Measurements from ENCODE around the gene PPARG. TPM values are rescaled to one million over a fixed set of nuclear protein-coding genes. Genes with fewer than 3 reads are reported as not detected.
"Not testable (repeated sequence)": the region's sequence is repeated elsewhere in the genome, so short reads cannot be mapped to it uniquely, and the experiment has no call there.

PPARG gene
- total RNA-seq, 3 donors from 2014 or later, result 61.6 to 173 (median 98.8) TPM

DNA sequence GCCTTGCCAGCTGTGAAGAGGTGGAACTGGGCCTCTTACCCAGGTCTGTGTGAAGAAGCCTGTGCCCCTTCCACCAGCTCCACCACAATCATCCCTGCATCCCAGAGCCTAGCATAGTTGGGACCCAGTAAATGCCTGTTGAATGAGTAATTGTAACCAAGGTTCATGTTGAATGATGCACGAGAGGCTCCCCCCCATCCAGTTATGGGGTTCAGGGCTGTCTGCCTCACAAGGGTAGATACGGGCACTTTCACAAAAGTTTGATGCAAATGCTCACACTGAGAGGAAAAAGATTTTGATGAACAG is 165.9 kb downstream of the PPARG start:
- intact Hi-C loops (cut with DNase I, micrococcal nuclease), result no loop called here
- H3K9me3 ChIP-seq, result no peaks in the 10 kb centered on the region
- peaks cover 12% of the 10 kb centered on the region for H3K4me1 ChIP-seq (ENCODE audit: low read depth)
- no peak overlapping the region for H3K4me3 ChIP-seq
- no peak for ATAC-seq
- no peak for DNase-seq
- no peaks in the 10 kb centered on the region for H3K36me3 ChIP-seq (ENCODE audit: low read depth)
- TF ChIP-seq, protein P1, sequence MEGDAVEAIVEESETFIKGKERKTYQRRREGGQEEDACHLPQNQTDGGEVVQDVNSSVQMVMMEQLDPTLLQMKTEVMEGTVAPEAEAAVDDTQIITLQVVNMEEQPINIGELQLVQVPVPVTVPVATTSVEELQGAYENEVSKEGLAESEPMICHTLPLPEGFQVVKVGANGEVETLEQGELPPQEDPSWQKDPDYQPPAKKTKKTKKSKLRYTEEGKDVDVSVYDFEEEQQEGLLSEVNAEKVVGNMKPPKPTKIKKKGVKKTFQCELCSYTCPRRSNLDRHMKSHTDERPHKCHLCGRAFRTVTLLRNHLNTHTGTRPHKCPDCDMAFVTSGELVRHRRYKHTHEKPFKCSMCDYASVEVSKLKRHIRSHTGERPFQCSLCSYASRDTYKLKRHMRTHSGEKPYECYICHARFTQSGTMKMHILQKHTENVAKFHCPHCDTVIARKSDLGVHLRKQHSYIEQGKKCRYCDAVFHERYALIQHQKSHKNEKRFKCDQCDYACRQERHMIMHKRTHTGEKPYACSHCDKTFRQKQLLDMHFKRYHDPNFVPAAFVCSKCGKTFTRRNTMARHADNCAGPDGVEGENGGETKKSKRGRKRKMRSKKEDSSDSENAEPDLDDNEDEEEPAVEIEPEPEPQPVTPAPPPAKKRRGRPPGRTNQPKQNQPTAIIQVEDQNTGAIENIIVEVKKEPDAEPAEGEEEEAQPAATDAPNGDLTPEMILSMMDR (IDR thresholded peaks at IDR 0.05), result no peak

DNA sequence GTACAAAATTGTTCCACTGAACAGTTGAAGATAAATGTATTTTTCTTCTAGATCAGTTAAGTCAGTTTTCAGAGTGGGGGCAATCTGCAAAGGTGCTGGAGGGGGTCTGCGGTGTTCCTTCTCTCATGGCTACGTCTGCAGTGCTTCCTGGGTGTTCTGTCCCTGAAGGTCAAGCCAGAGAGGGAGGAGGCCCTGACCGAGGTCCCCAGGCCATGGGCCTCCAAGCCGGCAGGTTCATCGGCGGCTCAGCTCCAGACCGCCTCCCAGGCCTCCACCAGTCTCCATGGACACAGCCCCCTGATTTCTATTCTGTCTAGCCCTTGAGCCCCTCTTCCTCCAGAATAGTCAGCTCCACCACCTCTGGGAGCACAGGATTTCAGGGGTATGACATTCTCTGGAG is 166.9 kb downstream of the PPARG start:
- intact Hi-C loops (cut with DNase I, micrococcal nuclease), result no loop called here
- Histone ChIP-seq H3K4me1 (ENCODE audit: low read depth) (peaks cover 12% of the 10 kb centered on the region), H3K9me3 (no peaks in the 10 kb centered on the region), H3K4me3 (no peak overlapping the region), H3K36me3 (ENCODE audit: low read depth) (no peaks in the 10 kb centered on the region)
- TF ChIP-seq, protein P1 (IDR thresholded peaks at IDR 0.05), result no peak
- no peak for ATAC-seq
- peak in 1 of 3 donors; percentile 25 for DNase-seq

DNA sequence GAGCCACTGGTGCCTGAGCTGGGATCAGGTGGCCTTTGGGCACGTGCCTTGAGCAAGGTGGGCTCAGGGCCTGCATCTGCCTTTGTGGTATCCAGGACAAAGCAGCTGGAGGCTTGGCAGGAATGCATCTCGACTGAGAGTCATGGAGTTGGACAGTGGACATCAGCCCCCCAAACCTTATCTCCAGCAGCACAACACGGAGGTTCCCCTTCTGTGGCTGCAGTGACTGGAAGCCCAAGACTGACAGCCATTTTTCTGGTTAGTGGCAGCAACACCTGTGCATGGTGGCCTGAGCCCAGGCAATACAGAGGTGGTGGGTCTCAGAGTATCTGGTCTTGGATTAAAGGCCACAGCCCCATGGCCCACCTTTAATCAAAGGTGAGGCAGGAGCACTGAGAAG is 167.6 kb downstream of the PPARG start:
- no peak for ATAC-seq
- H3K4me1 ChIP-seq (ENCODE audit: low read depth), result peaks cover 12% of the 10 kb centered on the region
- H3K9me3 ChIP-seq, result no peaks in the 10 kb centered on the region
- no peaks in the 10 kb centered on the region for H3K36me3 ChIP-seq (ENCODE audit: low read depth)
- TF ChIP-seq, protein P1 (IDR thresholded peaks at IDR 0.05), result no peak
- peak in 1 of 3 donors; percentile 14 for DNase-seq
- H3K4me3 ChIP-seq, result no peak overlapping the region
- intact Hi-C loops (cut with DNase I, micrococcal nuclease), result no loop called here

DNA sequence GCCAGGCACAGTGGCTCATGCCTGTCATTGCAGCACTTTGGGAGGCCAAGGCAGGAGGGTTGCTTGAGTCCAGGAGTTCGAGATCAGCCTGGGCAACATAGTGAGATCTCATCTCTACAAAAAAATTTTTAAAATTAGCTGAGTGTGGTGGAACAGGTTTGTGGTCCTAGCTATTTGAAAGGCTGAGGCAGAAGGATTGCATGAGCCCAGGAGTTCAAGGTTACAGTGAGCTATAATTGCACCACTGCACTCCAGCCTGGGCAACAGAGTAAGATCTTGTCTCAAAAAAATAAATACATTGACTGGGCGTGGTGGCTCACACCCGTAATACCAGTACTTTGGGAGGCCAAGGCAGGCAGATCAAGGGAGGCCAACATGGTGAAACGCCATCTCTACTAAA is 168.5 kb downstream of the PPARG start:
- ATAC-seq; intact Hi-C loops (cut with DNase I, micrococcal nuclease); H3K36me3 ChIP-seq (ENCODE audit: low read depth); H3K9me3 ChIP-seq; H3K4me3 ChIP-seq: not testable (repeated sequence)
- peak in 1 of 3 donors; percentile 17 for DNase-seq
- H3K4me1 ChIP-seq (ENCODE audit: low read depth), result peaks cover 21% of the 10 kb centered on the region

DNA sequence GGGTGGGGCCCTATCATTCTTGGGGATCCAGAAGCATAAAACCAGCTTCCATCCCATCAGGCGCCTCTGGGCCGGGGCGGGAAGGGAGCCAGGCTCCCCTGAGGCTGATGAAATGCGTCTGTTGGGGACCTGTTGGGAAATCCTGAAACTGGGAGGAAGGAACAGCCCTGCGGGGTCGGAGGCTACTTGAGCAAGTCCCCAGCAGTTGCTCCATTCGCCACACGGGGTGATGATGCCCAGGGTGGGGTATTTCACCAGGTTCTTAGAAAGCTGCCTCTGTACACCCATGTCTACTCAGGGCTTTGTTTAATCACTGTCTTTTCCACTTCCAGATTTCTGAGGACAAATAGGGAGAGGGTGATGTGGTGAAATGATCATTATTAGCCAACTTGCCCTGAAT is 170.0 kb downstream of the PPARG start:
- Histone ChIP-seq H3K9me3 (no peaks in the 10 kb centered on the region), H3K4me3 (no peak overlapping the region), H3K4me1 (ENCODE audit: low read depth) (peaks cover 25% of the 10 kb centered on the region), H3K36me3 (ENCODE audit: low read depth) (no peaks in the 10 kb centered on the region)
- no peak for ATAC-seq
- peak in 1 of 3 donors; percentile 42 for DNase-seq
- TF ChIP-seq, protein P1 (IDR thresholded peaks at IDR 0.05), result no peak
- intact Hi-C loops (cut with DNase I, micrococcal nuclease), result no loop called here

DNA sequence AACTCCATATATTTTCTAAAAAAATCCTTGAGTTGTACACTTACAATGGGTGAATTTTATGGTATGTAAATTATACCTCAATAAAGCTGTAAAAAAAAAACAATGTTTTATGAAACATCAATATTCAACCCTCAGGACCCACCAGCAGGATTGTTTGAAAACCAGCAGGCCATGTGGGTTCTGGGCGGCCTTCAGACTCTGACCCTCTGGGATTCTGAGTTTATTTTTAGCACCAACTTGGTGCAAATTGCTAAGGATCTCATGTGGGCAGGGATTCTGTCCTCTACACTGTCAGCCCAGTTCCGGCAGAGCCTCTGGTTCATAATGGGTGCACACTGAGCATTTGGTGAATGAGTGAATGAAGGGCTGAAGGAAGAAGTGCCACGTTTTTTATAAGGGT is 171.3 kb downstream of the PPARG start:
- intact Hi-C loops (cut with DNase I, micrococcal nuclease), result no loop called here
- TF ChIP-seq, protein P1 (IDR thresholded peaks at IDR 0.05), result no peak
- H3K9me3 ChIP-seq, result no peaks in the 10 kb centered on the region
- no peak overlapping the region for H3K4me3 ChIP-seq
- ATAC-seq, result peak; percentile 83
- no peaks in the 10 kb centered on the region for H3K36me3 ChIP-seq (ENCODE audit: low read depth)
- H3K4me1 ChIP-seq (ENCODE audit: low read depth), result peaks cover 25% of the 10 kb centered on the region
- peak; percentile 63 to 74 (median 70) for DNase-seq

Measured in mucosa of descending colon (tissue), 3 donors.